Measurements from ENCODE around the gene FOXK1.

Gene FOXK1

DNA sequence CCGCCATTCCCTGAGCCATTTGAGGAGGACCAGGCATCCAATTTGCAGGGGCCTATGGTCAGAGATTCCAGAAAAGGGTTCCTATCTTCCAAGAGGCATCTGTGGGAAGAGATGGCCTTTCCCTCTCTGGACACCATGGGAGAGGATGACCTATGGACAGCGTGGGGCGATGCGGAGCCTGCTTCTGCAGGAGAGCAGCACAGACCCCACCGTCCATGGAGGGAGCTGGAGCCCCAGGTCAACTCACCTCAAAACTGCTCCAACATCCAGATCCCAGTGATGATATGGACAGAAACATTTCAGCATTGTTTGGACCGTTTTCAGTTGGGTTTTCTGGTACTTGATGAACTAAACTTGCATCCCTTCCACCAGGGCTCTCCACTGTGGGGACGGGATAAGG lies 34.0 kb upstream of the FOXK1 start:
- Histone ChIP-seq H3K4me1 (ENCODE audit: insufficient read depth, poor library complexity, severe bottlenecking) (no peaks in the 10 kb centered on the region), H3K4me3 (ENCODE audit: severe bottlenecking) (no peak overlapping the region), H3K9me3 (ENCODE audit: severe bottlenecking) (no peaks in the 10 kb centered on the region), H3K27me3 (ENCODE audit: insufficient read depth, poor library complexity, severe bottlenecking) (no peaks in the 10 kb centered on the region), H3K36me3 (ENCODE audit: low read depth) (no peaks in the 10 kb centered on the region), H3K27ac (ENCODE audit: poor library complexity, severe bottlenecking) (no peak overlapping the region)
- DNase-seq (ENCODE audit: low spot score) (no peak), ATAC-seq (ENCODE audit: low read depth) (no peak)
- TF ChIP-seq, protein P1, sequence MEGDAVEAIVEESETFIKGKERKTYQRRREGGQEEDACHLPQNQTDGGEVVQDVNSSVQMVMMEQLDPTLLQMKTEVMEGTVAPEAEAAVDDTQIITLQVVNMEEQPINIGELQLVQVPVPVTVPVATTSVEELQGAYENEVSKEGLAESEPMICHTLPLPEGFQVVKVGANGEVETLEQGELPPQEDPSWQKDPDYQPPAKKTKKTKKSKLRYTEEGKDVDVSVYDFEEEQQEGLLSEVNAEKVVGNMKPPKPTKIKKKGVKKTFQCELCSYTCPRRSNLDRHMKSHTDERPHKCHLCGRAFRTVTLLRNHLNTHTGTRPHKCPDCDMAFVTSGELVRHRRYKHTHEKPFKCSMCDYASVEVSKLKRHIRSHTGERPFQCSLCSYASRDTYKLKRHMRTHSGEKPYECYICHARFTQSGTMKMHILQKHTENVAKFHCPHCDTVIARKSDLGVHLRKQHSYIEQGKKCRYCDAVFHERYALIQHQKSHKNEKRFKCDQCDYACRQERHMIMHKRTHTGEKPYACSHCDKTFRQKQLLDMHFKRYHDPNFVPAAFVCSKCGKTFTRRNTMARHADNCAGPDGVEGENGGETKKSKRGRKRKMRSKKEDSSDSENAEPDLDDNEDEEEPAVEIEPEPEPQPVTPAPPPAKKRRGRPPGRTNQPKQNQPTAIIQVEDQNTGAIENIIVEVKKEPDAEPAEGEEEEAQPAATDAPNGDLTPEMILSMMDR (IDR thresholded peaks at IDR 0.05; ENCODE audit: poor library complexity, severe bottlenecking): no peak

GRCh38 chr7:4650433-4651047 lies 31.6 kb upstream of the FOXK1 start:
- no peak for DNase-seq (ENCODE audit: low spot score)
- ATAC-seq (ENCODE audit: low read depth): no peak
- H3K4me3 ChIP-seq (ENCODE audit: severe bottlenecking): no peak overlapping the region
- no peak overlapping the region for H3K27ac ChIP-seq (ENCODE audit: poor library complexity, severe bottlenecking)
- peaks cover 2% of the 10 kb centered on the region for H3K4me1 ChIP-seq (ENCODE audit: insufficient read depth, poor library complexity, severe bottlenecking)
- no peaks in the 10 kb centered on the region for H3K36me3 ChIP-seq (ENCODE audit: low read depth)
- TF ChIP-seq, protein P1 (IDR thresholded peaks at IDR 0.05; ENCODE audit: poor library complexity, severe bottlenecking): no peak
- no peaks in the 10 kb centered on the region for H3K9me3 ChIP-seq (ENCODE audit: severe bottlenecking)
- H3K27me3 ChIP-seq (ENCODE audit: insufficient read depth, poor library complexity, severe bottlenecking): no peaks in the 10 kb centered on the region

DNA sequence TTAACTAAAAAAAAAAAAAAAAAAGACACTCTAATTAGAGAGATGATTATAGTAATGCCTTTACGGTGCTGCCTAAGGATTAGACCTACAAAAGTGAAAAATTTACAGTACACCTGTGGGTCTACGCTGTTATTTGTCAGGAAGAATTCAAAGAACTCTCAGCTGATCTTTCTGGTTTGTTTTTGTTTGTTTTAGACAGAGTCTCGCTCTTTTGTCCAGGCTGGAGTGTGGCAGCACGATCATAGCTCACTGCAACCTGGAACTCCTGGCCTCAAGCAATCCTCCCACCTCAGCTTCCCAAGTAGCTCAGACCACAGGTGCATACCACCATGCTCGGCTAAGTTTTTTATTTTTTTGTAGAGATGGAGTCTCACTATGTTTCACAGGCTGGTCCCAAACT lies 28.3 kb upstream of the FOXK1 start:
- Histone ChIP-seq H3K27me3 (ENCODE audit: insufficient read depth, poor library complexity, severe bottlenecking) (no peaks in the 10 kb centered on the region), H3K36me3 (ENCODE audit: low read depth) (no peaks in the 10 kb centered on the region), H3K4me1 (ENCODE audit: insufficient read depth, poor library complexity, severe bottlenecking) (peaks cover 5% of the 10 kb centered on the region), H3K9me3 (ENCODE audit: severe bottlenecking) (no peaks in the 10 kb centered on the region), H3K4me3 (ENCODE audit: severe bottlenecking) (no peak overlapping the region), H3K27ac (ENCODE audit: poor library complexity, severe bottlenecking) (no peak overlapping the region)
- DNase-seq (ENCODE audit: low spot score) (no peak), ATAC-seq (ENCODE audit: low read depth) (no peak)
- TF ChIP-seq, protein P1 (IDR thresholded peaks at IDR 0.05; ENCODE audit: poor library complexity, severe bottlenecking): no peak

DNA sequence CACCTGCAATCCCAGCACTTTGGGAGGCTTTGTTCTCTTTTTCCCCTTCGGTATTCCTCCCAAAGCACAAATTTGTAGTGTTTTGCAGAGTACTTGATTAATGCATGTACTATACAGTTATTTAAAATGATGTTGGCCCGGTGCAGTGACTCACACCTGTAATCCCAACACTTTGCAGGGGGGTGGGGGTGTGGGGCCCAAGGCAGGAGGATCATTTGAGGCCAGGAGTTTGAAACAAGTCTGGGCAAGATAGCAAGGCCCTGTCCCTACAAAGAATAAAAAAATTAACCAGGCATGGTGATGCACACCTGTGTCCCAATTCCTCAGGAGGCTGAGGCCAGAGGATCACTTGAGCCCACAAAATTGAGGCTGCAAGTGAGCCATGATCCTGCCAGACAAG lies 26.8 kb upstream of the FOXK1 start:
- Histone ChIP-seq H3K36me3 (ENCODE audit: low read depth) (no peaks in the 10 kb centered on the region), H3K27me3 (ENCODE audit: insufficient read depth, poor library complexity, severe bottlenecking) (no peaks in the 10 kb centered on the region)

GRCh38 chr7:4655896-4656295 lies 26.2 kb upstream of the FOXK1 start:
- H3K9me3 ChIP-seq (ENCODE audit: severe bottlenecking): peaks cover 3% of the 10 kb centered on the region
- H3K36me3 ChIP-seq (ENCODE audit: low read depth): no peaks in the 10 kb centered on the region
- TF ChIP-seq, protein P1 (IDR thresholded peaks at IDR 0.05; ENCODE audit: poor library complexity, severe bottlenecking): no peak
- DNase-seq (ENCODE audit: low spot score) (no peak), ATAC-seq (ENCODE audit: low read depth) (no peak)
- H3K4me1 ChIP-seq (ENCODE audit: insufficient read depth, poor library complexity, severe bottlenecking): peaks cover 5% of the 10 kb centered on the region
- no peaks in the 10 kb centered on the region for H3K27me3 ChIP-seq (ENCODE audit: insufficient read depth, poor library complexity, severe bottlenecking)
- H3K27ac ChIP-seq (ENCODE audit: poor library complexity, severe bottlenecking): no peak overlapping the region
- no peak overlapping the region for H3K4me3 ChIP-seq (ENCODE audit: severe bottlenecking)

More for the DNA sequence above, 26.8 kb upstream of the FOXK1 start:
- no peak for DNase-seq (ENCODE audit: low spot score)
- Histone ChIP-seq H3K9me3 (ENCODE audit: severe bottlenecking) (peaks cover 3% of the 10 kb centered on the region), H3K4me1 (ENCODE audit: insufficient read depth, poor library complexity, severe bottlenecking) (peaks cover 5% of the 10 kb centered on the region), H3K27ac (ENCODE audit: poor library complexity, severe bottlenecking) (no peak overlapping the region), H3K4me3 (ENCODE audit: severe bottlenecking) (no peak overlapping the region)
- TF ChIP-seq, protein P1 (IDR thresholded peaks at IDR 0.05; ENCODE audit: poor library complexity, severe bottlenecking): no peak
- ATAC-seq (ENCODE audit: low read depth): peak; percentile 90
